GM15510 (cell line): ENCODE measurements around the gene KXD1.

Source experiments
- POLR2A ChIP-seq: IDR thresholded peaks from 3 replicates; pipeline ENCODE4 v1.6.1; 2011; ENCODE audit warnings: borderline replicate concordance; ENCODE audit not compliant: insufficient read length; ENCODE audit errors: extremely low read depth

KXD1 gene

GRCh38 chr19:18551631-18552030 is 6.0 kb upstream of the KXD1 start:
- TF ChIP-seq POLR2A: no peak

DNA sequence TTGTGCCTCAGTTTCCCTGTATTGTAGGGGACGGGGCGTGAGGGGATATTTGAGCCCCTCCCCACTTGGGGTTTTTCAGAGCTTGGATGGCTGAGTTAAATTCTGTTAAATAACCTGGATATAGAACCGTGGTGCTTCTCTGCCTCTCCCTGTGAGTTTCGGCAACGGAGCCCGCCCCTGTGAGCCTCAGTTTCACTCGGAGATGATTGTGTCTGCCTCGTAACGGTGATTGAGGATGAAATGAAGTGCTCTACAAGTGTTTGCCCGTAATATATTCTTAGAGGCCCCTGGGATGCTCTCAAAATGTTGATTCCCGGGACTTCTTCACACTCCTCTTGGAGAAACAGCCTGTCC is 509 bp downstream of the KXD1 start:
- no peak for TF ChIP-seq POLR2A

GRCh38 chr19:18558604-18559003 is 934 bp downstream of the KXD1 start:
- TF ChIP-seq POLR2A: no peak

DNA sequence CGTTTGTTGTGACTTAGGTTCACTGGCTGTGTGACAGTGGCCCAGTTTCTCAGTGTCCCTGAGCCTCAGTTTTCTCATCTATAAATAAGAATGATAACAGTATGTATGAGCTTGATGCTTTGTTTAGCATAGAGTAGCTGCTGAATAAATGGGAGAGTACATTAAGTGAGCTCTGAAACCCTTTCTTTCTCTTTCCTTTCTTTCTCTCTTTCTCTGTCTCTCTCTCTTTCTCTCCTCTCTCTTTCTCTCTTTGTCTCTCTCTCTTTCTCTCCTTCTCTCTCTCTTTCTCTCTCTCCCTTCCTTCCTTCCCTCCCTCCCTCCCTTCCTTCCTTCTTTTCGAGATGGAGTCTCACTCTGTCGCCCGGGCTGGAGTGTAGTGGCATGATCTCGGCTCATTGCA is 2.0 kb downstream of the KXD1 start:
- no peak for TF ChIP-seq POLR2A

- TF ChIP-seq POLR2A: no peak
These were observed 4.4 kb downstream of the KXD1 start for GRCh38 chr19:18562086-18562485.

GRCh38 chr19:18566953-18567352 is 9.3 kb downstream of the KXD1 start:
- no peak for TF ChIP-seq POLR2A

- no peak for TF ChIP-seq POLR2A
These were observed 10.7 kb downstream of the KXD1 start for GRCh38 chr19:18568367-18568766.

DNA sequence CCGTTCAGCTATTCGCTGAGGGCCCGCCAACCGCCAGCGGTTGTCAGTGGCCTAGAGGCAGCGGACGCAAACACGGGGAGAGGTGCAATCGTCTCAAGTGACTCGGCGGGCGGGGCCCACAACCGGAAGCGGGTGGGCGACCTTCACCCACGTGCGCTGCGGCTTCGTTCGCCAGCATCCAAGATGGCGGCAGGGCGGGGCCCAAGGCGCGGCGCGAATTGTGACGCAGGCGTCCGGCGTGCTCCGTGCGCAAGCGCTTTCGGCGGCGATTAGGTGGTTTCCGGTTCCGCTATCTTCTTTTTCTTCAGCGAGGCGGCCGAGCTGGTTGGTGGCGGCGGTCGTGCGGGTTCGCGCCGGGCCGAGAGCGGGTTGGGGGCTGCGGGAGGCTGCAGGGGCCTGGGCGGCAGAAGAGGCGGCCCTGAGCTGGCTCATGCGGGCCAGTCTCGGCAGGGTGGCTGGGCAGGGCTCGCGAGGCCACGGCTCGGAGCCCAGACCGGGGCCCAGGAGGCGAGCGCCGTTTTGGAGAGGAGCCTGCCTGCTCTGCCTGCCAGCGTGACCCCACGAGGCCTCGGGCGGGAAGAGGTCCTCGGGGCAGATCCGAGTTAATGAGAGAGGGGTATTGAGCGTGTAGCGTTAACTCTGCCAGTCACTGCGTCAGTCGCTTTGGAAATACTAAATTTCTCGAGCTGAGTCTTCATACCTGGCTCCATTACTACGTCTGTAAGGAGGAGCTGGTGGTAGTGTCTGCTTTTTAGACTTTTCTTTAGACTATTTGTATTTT is 14.1 kb downstream of the KXD1 start, which contains the start of gene UBA52:
Gene UBA52 (plus strand): TSS at position 294 of the 781 bp plus-strand sequence. CDS start 1,444 bp downstream, outside the sequence.
- peak; percentile 95 for TF ChIP-seq POLR2A

- TF ChIP-seq POLR2A: no peak
These were observed 17.1 kb downstream of the KXD1 start for GRCh38 chr19:18574691-18575291.

DNA sequence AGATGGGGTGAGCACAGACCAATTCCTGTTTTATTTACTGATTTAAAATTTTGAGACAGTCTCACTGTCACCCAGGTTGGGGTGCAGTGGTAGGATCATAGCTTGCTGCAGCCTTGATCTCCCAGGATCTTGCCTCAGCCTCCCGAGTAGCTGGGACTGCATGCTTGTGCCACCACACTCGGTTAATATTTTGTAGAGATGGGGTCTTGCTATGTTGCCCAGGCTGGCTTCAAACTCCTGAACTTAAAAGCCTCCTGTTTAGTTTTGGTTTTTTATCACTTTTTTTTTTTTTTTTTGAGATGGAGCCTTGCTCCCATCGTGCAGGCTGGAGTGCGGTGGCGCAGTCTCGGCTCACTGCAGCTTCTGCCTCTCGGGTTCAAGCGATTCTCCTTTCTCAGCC is 18.7 kb downstream of the KXD1 start:
- no peak for TF ChIP-seq POLR2A

DNA sequence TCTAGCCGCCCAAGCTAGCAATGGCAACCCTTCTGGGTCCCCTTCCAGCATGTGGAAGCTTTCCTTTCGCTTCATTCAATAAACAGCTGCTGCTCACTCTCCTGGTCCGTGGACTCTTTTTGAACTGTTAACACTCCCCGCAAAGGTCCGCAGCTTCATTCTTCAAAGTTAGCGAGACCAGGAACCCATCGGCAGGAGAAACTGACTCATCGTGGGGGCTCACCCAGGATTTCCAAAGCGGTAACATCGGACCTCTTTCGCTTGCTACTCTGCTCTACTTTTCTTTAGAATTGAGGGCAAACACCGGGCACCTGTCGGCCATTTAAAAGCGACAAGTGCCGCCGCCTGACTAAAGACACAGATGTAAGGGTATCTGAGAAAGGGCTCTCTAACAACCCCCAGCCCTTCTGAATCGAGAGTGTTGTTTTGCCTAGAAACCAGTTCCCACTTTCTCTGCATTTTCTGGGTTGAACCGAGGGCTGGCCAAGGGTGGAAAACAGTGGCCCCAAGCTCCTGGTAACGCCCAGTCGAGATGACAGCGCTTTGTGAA is 19.8 kb downstream of the KXD1 start:
- no peak for TF ChIP-seq POLR2A

DNA sequence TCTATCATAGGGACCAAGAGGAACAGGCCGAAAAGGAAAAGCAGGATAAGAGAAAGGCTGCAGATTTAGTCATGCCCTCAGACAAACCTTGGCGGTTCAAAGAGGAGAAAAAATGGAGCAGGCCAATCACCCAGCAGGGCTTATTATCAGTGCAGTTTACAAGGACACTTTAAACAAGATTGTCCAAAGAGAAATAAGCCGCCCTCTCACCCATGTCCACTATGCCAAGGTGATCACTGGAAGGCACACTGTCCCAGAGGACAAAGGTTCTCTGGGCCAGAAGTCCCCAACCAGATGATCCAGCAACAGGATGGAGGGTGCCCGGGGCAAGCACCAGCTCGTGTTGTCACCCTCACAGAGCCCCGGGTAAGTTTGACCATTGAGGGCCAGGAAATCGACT is 22.6 kb downstream of the KXD1 start:
- no peak for TF ChIP-seq POLR2A

DNA sequence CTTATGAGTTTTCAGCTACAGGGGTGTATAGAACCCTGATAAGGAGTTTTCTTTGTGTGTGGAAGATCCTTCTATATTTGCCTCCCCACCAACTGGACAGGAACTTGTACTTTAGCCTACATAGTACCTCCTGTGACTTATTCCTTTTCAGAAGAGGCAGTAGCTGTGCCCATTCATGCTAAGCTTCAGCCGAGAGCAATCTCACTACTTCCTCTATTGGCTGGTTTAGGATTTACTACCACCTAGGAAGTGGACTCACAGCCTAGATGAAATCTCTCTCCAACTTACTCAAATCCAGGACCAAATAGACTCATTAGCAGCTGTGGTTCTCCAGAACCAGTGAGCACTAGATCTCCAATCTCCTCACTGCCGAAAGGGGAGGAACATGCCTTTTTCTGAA is 28.6 kb downstream of the KXD1 start:
- no peak for TF ChIP-seq POLR2A

DNA sequence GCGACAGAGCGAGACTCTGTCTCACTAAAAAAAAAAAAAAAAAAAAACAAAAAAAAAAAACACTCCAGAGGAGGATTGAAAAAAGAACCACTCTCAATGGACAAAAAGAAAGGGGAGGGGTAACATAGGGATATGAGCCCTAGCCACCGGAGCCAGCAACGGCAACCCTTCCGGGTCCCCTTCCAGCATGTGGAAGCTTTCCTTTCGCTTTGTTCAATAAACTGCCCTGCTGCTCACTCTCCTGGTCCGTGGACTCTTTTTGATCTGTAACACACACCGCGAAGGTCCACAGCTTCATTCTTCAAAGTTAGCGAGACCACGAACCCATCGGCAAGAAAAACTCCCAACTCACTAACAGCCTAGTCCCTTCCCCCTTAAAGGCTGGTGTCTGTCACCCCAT is 29.9 kb downstream of the KXD1 start:
- no peak for TF ChIP-seq POLR2A

GRCh38 chr19:18587962-18588610 is 30.4 kb downstream of the KXD1 start:
- TF ChIP-seq POLR2A: no peak
